ENCODE measurements around the gene B3GNT5. TPM values are rescaled to one million over a fixed set of nuclear protein-coding genes. Genes with fewer than 3 reads are reported as not detected.

B3GNT5 gene
- total RNA-seq (2022; extraction: Qiagen RNA extraction): 20.8 to 30.7 TPM (median 25.9 TPM) in 5 replicates

GRCh38 chr3:183252973-183253527 is at the start of gene B3GNT5:
Gene B3GNT5, plus strand, starts transcription at chr3:183253253. Its CDS starts 16,546 bp downstream, at chr3:183269799.

Other genes with a start within 250 kb of the B3GNT5 start
- 7.3 to 9.2 TPM (median 8.5 TPM) in 5 replicates for gene MCCC1, start 153.8 kb upstream of the B3GNT5 start, total RNA-seq (2022; extraction: Qiagen RNA extraction)
- gene LAMP3, start 90.5 kb upstream of the B3GNT5 start, total RNA-seq (2022; extraction: Qiagen RNA extraction): 0.15 to 0.47 TPM (median 0.29 TPM) in 5 replicates
- gene MCF2L2, start 175.4 kb downstream of the B3GNT5 start, total RNA-seq (2022; extraction: Qiagen RNA extraction): 0.13 to 0.22 TPM (median 0.18 TPM) in 5 replicates

All from A549 treated with Hydrocortisone at 1 μM for 4 hours (cell line).